Endothelial cell of umbilical vein (primary cell): ENCODE measurements around the gene SLC25A21. TPM values are rescaled to one million over a fixed set of nuclear protein-coding genes. Genes with fewer than 3 reads are reported as not detected.

Source experiments
- BruUV-seq: library from RNA; stranded (reverse); fragments of 400-500 nt; replicated peaks from 2 replicates; lab custom pipeline; 2021; lab: Mats Ljungman, UMichigan
- CTCF ChIA-PET: fragments of 300-600, 350-600 bp; sonication (Branson Sonifier 250); formaldehyde crosslinking; loops from one replicate; lab custom pipeline; 2021; ENCODE audit warnings: antibody characterized with exemption, inconsistent platforms; lab: Charles Lee
- POLR2A ChIA-PET: fragments of 300-600, 350-600 bp; sonication (Branson Sonifier 250); formaldehyde crosslinking; loops from one replicate; lab custom pipeline; 2021; ENCODE audit warnings: antibody characterized with exemption, inconsistent platforms; lab: Charles Lee
- DNase-seq: peaks from one replicate; pipeline ENCODE4 v3.0.0-alpha.2; 2011; ENCODE audit warnings: low read depth, low spot score
- FAIRE-seq: peaks from 2 replicates; lab custom pipeline; 2011; peaks lifted over from hg19 to GRCh38; lab: Jason Lieb, UNC
- H2AFZ ChIP-seq: 2 replicates; pipeline ENCODE4 v1.6.0; 2012; ENCODE audit warnings: low read depth, low read length, control low read depth, inconsistent platforms
- H3K27ac ChIP-seq: 2 replicates; pipeline ENCODE4 v1.5.1; 2011; ENCODE audit warnings: low read depth, mild to moderate bottlenecking, control low read depth, low read length, moderate library complexity; ENCODE audit not compliant: insufficient read depth
- H3K27me3 ChIP-seq, 2 experiments: 2 replicates each; pipeline versions ENCODE4 v1.6.0 to v1.6.1; 2011; ENCODE audit warnings: low read length in 2 of 2, mixed read lengths in 1 of 2; ENCODE audit not compliant: control insufficient read depth in 2 of 2, insufficient read depth in 2 of 2
- H3K36me3 ChIP-seq, 2 experiments: 2 replicates in 1 of 2; 3 replicates in 1 of 2; pipeline ENCODE4 v1.5.1; 2011; ENCODE audit warnings: low read length in 2 of 2, mild to moderate bottlenecking in 1 of 2, moderate library complexity in 1 of 2; ENCODE audit not compliant: control insufficient read depth in 2 of 2, insufficient read depth in 2 of 2; ENCODE audit errors: extremely low read depth in 1 of 2
- H3K4me1 ChIP-seq: 3 replicates; pipeline ENCODE4 v1.5.1; 2011; ENCODE audit warnings: mild to moderate bottlenecking, low read length; ENCODE audit not compliant: control insufficient read depth, insufficient read depth; ENCODE audit errors: extremely low read depth
- H3K4me2 ChIP-seq: 2 replicates; pipeline ENCODE4 v1.6.1; 2011; ENCODE audit warnings: low read length, control low read depth, mixed read lengths; ENCODE audit not compliant: insufficient read depth
- H3K4me3 ChIP-seq, 3 experiments: fragments of 200-600 bp in 1 of 3; sonication (generic), shearing (Covaris generic) in 1 of 3; replicated peaks in 1 of 3; 2 replicates each; pipeline ENCODE4 v1.5.1; 2011 to 2016; ENCODE audit warnings: control low read depth in 3 of 3, low read length in 3 of 3, mild to moderate bottlenecking in 2 of 3, inconsistent platforms in 1 of 3, low read depth in 1 of 3, moderate library complexity in 1 of 3; ENCODE audit not compliant: insufficient read depth in 1 of 3
- H3K79me2 ChIP-seq: 2 replicates; pipeline ENCODE4 v1.6.0; 2012; ENCODE audit warnings: low read length, inconsistent platforms; ENCODE audit not compliant: control insufficient read depth, insufficient read depth
- H3K9ac ChIP-seq: replicated peaks from 2 replicates; pipeline ENCODE3; 2011; ENCODE audit warnings: low read length, control low read depth; ENCODE audit not compliant: insufficient read depth; ENCODE audit errors: extremely low read depth
- H3K9me1 ChIP-seq: replicated peaks from 3 replicates; pipeline ENCODE4 v1.6.0; 2011; ENCODE audit warnings: mild to moderate bottlenecking, low read length; ENCODE audit not compliant: control insufficient read depth, insufficient read depth; ENCODE audit errors: extremely low read depth
- H3K9me3 ChIP-seq: replicated peaks from 2 replicates; pipeline ENCODE4 v1.5.1; 2012; ENCODE audit warnings: low read length, inconsistent platforms; ENCODE audit not compliant: control insufficient read depth, insufficient read depth
- H4K20me1 ChIP-seq: replicated peaks from 2 replicates; pipeline ENCODE3; 2011; ENCODE audit warnings: mild to moderate bottlenecking, low read length; ENCODE audit not compliant: control insufficient read depth, insufficient read depth; ENCODE audit errors: extremely low read depth
- CTCF ChIP-seq, 2 donors: IDR thresholded peaks; 1 replicate in 1 of 2; 2 replicates in 1 of 2; pipeline ENCODE4 v1.5.1; 2011; ENCODE audit warnings: low read length in 2 of 2, mild to moderate bottlenecking in 2 of 2, moderate library complexity in 2 of 2, control low read depth in 1 of 2, inconsistent platforms in 1 of 2, low read depth in 1 of 2; ENCODE audit not compliant: insufficient read depth in 1 of 2; ENCODE audit errors: extremely low read depth in 1 of 2
- EZH2 ChIP-seq: IDR thresholded peaks from 2 replicates; pipeline ENCODE4 v1.6.1; 2012; ENCODE audit warnings: borderline replicate concordance, low read depth, mild to moderate bottlenecking, moderate library complexity, low read length, inconsistent platforms; ENCODE audit not compliant: severe bottlenecking
- FOS ChIP-seq: IDR thresholded peaks from 2 replicates; pipeline ENCODE4 v1.6.1; 2011; ENCODE audit warnings: mild to moderate bottlenecking, low read length, moderate library complexity, borderline replicate concordance; ENCODE audit not compliant: insufficient read depth
- GATA2 ChIP-seq: IDR thresholded peaks from 2 replicates; pipeline ENCODE4 v1.7.0; 2011; ENCODE audit warnings: low read depth, mild to moderate bottlenecking, moderate library complexity, mixed read lengths, low read length; ENCODE audit not compliant: insufficient read length, insufficient read depth
- JUN ChIP-seq: IDR thresholded peaks from 2 replicates; pipeline ENCODE4 v1.6.1; 2011; ENCODE audit warnings: borderline replicate concordance, low read depth; ENCODE audit not compliant: insufficient read length, insufficient read depth
- MAX ChIP-seq: IDR thresholded peaks from 2 replicates; pipeline ENCODE4 v1.6.1; 2011; ENCODE audit not compliant: insufficient read depth, insufficient read length
- MYC ChIP-seq: IDR thresholded peaks from one replicate; pipeline ENCODE4 v1.6.1; 2011; ENCODE audit warnings: mild to moderate bottlenecking, low read depth, low read length
- POLR2A ChIP-seq: IDR thresholded peaks from 2 replicates; pipeline ENCODE4 v1.6.1; 2012; ENCODE audit warnings: low read depth, mild to moderate bottlenecking, control low read depth, low read length
- POLR2AphosphoS5 ChIP-seq: IDR thresholded peaks from 2 replicates; pipeline ENCODE4 v1.6.1; 2012; ENCODE audit warnings: low read depth, mild to moderate bottlenecking, control low read depth, low read length, moderate library complexity; ENCODE audit not compliant: insufficient read depth
- dilution Hi-C: fragments of 300-500 bp; cut with MboI; formaldehyde crosslinking; loops from one replicate; pipeline ENCODE4 v1.15.0; 2019; ENCODE audit warnings: low sequenced_read_pairs; ENCODE audit not compliant: extremely low pct_ligation_motif_present
- intact Hi-C: fragments of 100-400 bp; cut with micrococcal nuclease; formaldehyde crosslinking; loops from one replicate; pipeline ENCODE4 v1.10.0; 2022
- polyA plus RNA-seq, 4 experiments: library from polyadenylated mRNA; depleted of rRNA in 3 of 4; stranded (reverse) in 3 of 4; unstranded in 1 of 4; fragments of >200 nt; gene quantifications; 2 replicates each; pipeline versions ENCODE4 v1.2.1 to v1.2.3, GENCODE V29; 2011 to 2012; ENCODE audit warnings: missing spikeins in 1 of 4
- total RNA-seq: library from RNA; stranded (reverse); gene quantifications from 2 replicates; pipeline ENCODE4 v1.2.3, GENCODE V29; 2021

The SLC25A21 gene
- total and polyA plus RNA-seq, 2 donors (not counting 3 experiments of a cell fraction or from before 2014, with no cell fraction given) = 0.98 to 1.4 TPM

DNA sequence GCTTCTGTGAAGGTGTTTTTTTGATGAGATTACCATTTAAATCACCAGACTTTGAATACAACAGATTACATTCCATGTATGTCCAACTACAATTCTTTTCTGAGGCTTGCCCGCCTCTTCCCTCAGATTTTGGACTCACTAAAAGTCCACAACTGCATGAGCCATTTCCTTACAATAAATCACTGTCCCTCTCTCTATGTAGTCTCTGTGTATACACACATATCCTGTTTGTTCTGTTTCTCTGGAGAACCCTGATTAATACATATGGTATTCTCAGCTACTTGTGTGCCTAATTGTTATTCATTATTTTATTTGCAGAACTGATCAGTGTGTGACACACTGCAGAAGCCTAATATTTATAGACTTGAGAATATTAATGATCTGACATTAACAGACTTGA lies 22.9 kb upstream of the SLC25A21 start:
- ChIA-PET POLR2A (interaction anchor here (0.6 to 2.7 kb wide), 2 partner anchors 17 to 66 kb away, joined by 5 to 9 read pairs; no protein-coding TSS in a partner anchor), CTCF (interaction anchor here (0.7 to 4.2 kb wide), 5 partner anchors 10 to 641 kb away, joined by 3 to 24 read pairs (median 6); no protein-coding TSS in a partner anchor)
- Histone ChIP-seq H3K9me1 (no peaks in the 10 kb centered on the region), H3K36me3 (no peaks in the 10 kb centered on the region), H2AFZ (peak overlapping the region; percentile 86), H3K27me3 (no peaks in the 10 kb centered on the region), H3K4me1 (peaks cover 40% of the 10 kb centered on the region), H3K27ac (peak overlapping the region; percentile 97), H4K20me1 (no peaks in the 10 kb centered on the region), H3K79me2 (peaks cover 27% of the 10 kb centered on the region), H3K4me3 (no peak overlapping the region), H3K9ac (peak overlapping the region; percentile 75), H3K4me2 (peak overlapping the region; percentile 84), H3K9me3 (no peaks in the 10 kb centered on the region)
- peak; percentile 77 for FAIRE-seq
- peak; percentile 91 for DNase-seq
- no peak for TF ChIP-seq EZH2
- TF ChIP-seq GATA2 = no peak
- TF ChIP-seq POLR2AphosphoS5 = peak; percentile 50
- no peak for TF ChIP-seq CTCF (IDR thresholded peaks at IDR 0.05; ENCODE audit: extremely low read depth in 1 of 2, insufficient read depth in 1 of 2, low read depth in 1 of 2, low read length in 2 of 2)
- peak; percentile 82 for TF ChIP-seq FOS
- TF ChIP-seq MYC = no peak
- TF ChIP-seq JUN = peak; percentile 90
- TF ChIP-seq POLR2A = no peak
- no peak for TF ChIP-seq MAX
- BruUV-seq = no TSS peak
- dilution Hi-C loops (no loop called here), intact Hi-C loops (loop anchor here (1.0 to 5.0 kb wide), 3 partner anchors 23 to 531 kb away; partner anchors contain the start of gene SLC25A21)
